ENCODE measurements around the gene HCRTR1. TPM values are rescaled to one million over a fixed set of nuclear protein-coding genes. Genes with fewer than 3 reads are reported as not detected.

The HCRTR1 gene
- polyA plus RNA-seq, 1 donor from 2014 or later: 0.37 TPM

DNA sequence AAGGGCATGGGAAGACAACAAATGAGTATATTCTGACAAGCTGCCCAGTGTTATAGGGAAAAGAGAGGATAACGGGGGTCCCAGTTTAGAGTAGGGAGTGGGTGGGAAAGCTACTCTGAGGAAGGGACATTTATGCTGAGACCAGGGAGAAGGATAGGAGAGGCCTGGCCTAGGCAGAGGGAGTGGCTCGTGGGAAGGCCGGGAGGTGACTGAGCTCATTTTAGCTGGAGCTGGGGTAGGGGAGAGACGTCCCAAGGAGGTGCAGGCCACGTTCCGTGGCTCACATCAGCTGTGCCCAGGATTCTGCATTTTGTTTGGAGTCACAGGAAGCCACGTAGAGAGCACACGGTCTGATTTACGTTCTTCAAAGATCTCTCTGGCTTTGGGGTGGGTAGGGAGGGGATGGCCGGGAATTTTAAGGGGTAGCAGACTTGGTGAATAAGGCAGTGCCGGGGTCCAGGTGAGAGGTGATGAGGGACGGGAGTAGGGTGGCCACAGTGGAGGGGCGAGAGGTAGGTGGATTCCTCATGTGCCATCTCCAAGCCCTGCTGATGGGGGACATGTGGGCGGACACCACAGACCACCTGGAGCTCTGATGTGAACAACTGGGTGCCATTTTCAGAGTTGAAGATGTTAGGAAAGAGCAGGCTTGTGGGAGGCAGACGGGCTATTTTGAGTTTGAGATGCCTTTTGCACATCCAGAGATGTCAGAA is 36.4 kb upstream of the HCRTR1 start:
- Histone ChIP-seq H3K9ac (ENCODE audit: low read length) (no peak overlapping the region), H3K27me3 (ENCODE audit: insufficient read depth, low read depth, low read length) (peaks cover 4% of the 10 kb centered on the region), H3K27ac (ENCODE audit: low read length) (no peak overlapping the region), H3K9me3 (ENCODE audit: low read length) (no peaks in the 10 kb centered on the region), H3F3A (ENCODE audit: insufficient read depth, low read length, poor library complexity, severe bottlenecking) (no peaks in the 10 kb centered on the region), H3K36me3 (ENCODE audit: insufficient read depth, low read length) (no peaks in the 10 kb centered on the region), H3K79me2 (replicated peaks; ENCODE audit: insufficient read depth, low read length) (no peaks in the 10 kb centered on the region), H4K20me1 (ENCODE audit: insufficient read depth) (no peaks in the 10 kb centered on the region), H3K9me2 (ENCODE audit: insufficient read depth, low read length) (no peaks in the 10 kb centered on the region), H2AFZ (ENCODE audit: low read depth, low read length) (no peak overlapping the region), H3K4me2 (ENCODE audit: low read length) (no peak overlapping the region), H3K4me3 (ENCODE audit: low read length) (no peak overlapping the region)
- TF ChIP-seq CTCF (IDR thresholded peaks at IDR 0.05; ENCODE audit: poor library complexity, severe bottlenecking): no peak
- no peak for TF ChIP-seq MXI1 (conservative IDR thresholded peaks at IDR 0.05; ENCODE audit: poor library complexity, severe bottlenecking)
- no peak for TF ChIP-seq POLR2AphosphoS5 (IDR thresholded peaks at IDR 0.05)
- TF ChIP-seq RAD21 (conservative IDR thresholded peaks at IDR 0.05): no peak
- no peak for TF ChIP-seq SMC3 (conservative IDR thresholded peaks at IDR 0.05; ENCODE audit: poor library complexity)
- TF ChIP-seq, protein P1, sequence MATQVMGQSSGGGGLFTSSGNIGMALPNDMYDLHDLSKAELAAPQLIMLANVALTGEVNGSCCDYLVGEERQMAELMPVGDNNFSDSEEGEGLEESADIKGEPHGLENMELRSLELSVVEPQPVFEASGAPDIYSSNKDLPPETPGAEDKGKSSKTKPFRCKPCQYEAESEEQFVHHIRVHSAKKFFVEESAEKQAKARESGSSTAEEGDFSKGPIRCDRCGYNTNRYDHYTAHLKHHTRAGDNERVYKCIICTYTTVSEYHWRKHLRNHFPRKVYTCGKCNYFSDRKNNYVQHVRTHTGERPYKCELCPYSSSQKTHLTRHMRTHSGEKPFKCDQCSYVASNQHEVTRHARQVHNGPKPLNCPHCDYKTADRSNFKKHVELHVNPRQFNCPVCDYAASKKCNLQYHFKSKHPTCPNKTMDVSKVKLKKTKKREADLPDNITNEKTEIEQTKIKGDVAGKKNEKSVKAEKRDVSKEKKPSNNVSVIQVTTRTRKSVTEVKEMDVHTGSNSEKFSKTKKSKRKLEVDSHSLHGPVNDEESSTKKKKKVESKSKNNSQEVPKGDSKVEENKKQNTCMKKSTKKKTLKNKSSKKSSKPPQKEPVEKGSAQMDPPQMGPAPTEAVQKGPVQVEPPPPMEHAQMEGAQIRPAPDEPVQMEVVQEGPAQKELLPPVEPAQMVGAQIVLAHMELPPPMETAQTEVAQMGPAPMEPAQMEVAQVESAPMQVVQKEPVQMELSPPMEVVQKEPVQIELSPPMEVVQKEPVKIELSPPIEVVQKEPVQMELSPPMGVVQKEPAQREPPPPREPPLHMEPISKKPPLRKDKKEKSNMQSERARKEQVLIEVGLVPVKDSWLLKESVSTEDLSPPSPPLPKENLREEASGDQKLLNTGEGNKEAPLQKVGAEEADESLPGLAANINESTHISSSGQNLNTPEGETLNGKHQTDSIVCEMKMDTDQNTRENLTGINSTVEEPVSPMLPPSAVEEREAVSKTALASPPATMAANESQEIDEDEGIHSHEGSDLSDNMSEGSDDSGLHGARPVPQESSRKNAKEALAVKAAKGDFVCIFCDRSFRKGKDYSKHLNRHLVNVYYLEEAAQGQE (IDR thresholded peaks at IDR 0.05; ENCODE audit: borderline replicate concordance): no peak
- no peak for TF ChIP-seq EP300 (conservative IDR thresholded peaks at IDR 0.05; ENCODE audit: poor library complexity, severe bottlenecking)
- no peak for TF ChIP-seq TAF1 (IDR thresholded peaks at IDR 0.05; ENCODE audit: low read depth)
- TF ChIP-seq EZH2 (IDR thresholded peaks at IDR 0.05; ENCODE audit: borderline replicate concordance, insufficient read depth, low read length, poor library complexity, severe bottlenecking): no peak

- Histone ChIP-seq H3K9me2 (ENCODE audit: insufficient read depth, low read length) (no peaks in the 10 kb centered on the region), H3K4me2 (ENCODE audit: low read length) (no peak overlapping the region), H3K9ac (ENCODE audit: low read length) (no peak overlapping the region), H3K27ac (ENCODE audit: low read length) (no peak overlapping the region), H2AFZ (ENCODE audit: low read depth, low read length) (no peak overlapping the region), H3K79me2 (replicated peaks; ENCODE audit: insufficient read depth, low read length) (no peaks in the 10 kb centered on the region), H4K20me1 (ENCODE audit: insufficient read depth) (no peaks in the 10 kb centered on the region), H3K9me3 (ENCODE audit: low read length) (no peaks in the 10 kb centered on the region), H3F3A (ENCODE audit: insufficient read depth, low read length, poor library complexity, severe bottlenecking) (no peaks in the 10 kb centered on the region), H3K36me3 (ENCODE audit: insufficient read depth, low read length) (no peaks in the 10 kb centered on the region), H3K27me3 (ENCODE audit: insufficient read depth, low read depth, low read length) (no peaks in the 10 kb centered on the region), H3K4me3 (ENCODE audit: low read length) (no peak overlapping the region)
- TF ChIP-seq EZH2 (IDR thresholded peaks at IDR 0.05; ENCODE audit: borderline replicate concordance, insufficient read depth, low read length, poor library complexity, severe bottlenecking) (no peak), CTCF (IDR thresholded peaks at IDR 0.05; ENCODE audit: poor library complexity, severe bottlenecking) (no peak), SMC3 (conservative IDR thresholded peaks at IDR 0.05; ENCODE audit: poor library complexity) (no peak), POLR2AphosphoS5 (IDR thresholded peaks at IDR 0.05) (no peak), RAD21 (conservative IDR thresholded peaks at IDR 0.05) (no peak)
- TF ChIP-seq, protein P1 (IDR thresholded peaks at IDR 0.05; ENCODE audit: borderline replicate concordance): no peak
Observed at GRCh38 chr1:31581821-31582810, 35.4 kb upstream of the HCRTR1 start.
